GF-D8 (cell line): ENCODE results near the gene HOXB13.

Experiments used
- DNase-seq: peaks from one replicate; lab custom pipeline; 2025; lab: John Stamatoyannopoulos, UW

The HOXB13 gene

GRCh38 chr17:48748718-48749566 is 20.4 kb upstream of the HOXB13 start:
- no peak for DNase-seq

DNA sequence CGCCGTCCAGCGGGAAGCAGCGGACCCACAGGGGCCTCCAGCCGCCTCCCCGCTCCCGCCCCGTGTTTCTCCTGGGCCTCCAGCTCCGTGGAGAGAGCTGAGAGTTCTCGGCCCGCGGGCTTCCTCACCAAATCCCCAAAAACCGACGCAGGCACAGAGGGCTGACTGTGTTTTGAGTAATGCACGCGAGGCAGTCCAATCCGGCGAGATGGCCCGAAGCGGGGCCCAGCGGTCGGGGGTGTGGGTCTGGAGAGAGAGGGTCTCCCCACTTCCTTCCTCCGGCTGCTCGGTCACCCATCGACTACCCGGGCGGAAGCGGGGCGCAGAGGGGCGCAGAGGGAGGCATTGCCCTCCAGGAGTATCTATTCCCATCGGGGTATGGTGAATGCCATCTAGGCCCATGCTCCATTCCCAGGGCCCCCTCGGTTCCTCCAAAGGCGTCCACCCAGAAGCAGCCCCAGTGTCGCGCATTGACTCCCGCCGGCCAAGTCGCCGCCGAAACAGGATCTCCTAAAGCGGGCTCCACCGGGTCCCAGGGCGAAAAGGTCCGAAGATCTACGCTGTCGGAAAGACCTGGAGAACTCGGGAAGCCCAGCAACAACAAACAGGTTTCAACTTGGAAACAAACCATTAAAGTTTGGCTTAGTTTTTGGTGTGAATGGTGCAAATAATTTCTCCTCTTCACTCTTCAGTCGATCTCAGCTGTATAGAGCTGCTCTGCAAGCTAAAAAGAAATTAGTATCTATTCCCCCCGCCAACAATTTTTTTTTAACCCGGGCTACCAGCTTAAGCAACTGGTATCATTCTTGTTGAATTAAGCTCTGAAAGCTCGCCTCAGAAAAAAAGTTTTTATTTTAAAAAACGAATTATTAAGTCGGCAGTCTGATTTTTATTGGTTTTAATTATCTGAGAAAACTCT is 19.2 kb upstream of the HOXB13 start:
- no peak for DNase-seq

DNA sequence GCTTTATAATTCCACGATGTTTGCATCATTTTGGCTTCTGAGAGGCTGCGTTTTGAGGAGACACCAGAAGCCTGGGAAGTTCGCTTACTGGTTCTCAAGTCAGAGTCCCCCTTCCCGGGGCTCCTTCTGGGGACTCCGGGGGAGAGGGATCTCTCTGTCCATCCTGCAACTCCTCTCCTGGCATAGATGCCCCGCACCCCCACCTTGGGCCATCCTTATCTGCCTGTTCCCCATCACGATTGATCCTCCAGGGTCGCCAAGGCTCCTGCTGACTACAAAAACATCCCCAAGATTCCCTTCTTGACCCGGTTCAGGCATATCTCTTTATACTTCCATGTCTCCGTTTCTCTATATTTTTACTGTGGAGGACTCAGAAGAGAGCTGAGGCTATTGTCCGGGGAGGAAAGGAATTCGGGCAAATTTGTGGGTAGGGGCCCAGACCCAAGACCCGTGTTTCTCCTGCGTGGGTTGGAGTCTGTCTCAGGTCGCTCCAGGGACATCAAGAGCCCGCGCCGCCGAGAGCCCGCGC is 18.4 kb upstream of the HOXB13 start:
- no peak for DNase-seq

DNA sequence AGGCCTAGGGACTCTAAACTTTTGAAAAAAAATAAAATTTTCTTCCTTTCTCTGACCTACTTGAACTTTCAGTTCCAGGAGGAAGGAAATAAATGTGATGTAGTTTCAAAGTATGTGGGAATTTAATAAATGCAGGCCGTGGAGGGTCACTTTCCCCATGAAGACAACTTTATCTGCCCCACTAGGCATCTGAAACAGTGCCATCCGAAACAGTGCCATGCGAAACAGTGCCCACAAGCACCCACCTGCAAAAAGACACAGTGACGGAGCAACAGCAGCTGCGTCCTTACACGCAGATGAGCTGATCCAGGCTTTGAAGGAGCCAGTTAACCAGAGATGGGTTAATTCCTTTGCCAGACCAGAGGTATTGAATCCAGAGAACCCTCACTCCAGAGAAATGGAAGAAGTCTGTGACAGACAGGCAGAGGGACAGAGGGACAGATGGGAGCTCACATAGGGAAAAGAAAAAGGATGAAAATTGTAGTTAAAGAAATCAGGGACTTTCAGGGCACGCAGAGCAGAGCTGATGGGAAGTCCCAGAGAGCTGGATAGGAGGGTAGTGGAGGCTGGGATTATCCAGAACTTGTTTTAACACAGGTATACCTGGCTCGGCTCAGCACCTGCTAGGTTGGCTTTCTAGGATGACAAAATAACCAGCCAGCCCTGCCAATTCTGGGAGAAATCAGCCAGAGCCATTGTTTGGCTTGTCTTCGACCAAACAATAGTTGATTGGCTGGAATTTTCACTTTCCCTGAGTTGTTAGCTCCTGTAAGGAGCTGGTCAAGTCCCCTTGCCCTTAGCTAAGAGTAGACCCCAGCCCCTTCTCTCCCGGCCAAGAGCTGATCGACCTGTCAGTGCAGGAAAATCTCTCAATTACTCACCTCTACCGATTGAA is 17.1 kb upstream of the HOXB13 start:
- DNase-seq = no peak

- no peak for DNase-seq
These were observed 12.0 kb upstream of the HOXB13 start for GRCh38 chr17:48740537-48740936.

DNA sequence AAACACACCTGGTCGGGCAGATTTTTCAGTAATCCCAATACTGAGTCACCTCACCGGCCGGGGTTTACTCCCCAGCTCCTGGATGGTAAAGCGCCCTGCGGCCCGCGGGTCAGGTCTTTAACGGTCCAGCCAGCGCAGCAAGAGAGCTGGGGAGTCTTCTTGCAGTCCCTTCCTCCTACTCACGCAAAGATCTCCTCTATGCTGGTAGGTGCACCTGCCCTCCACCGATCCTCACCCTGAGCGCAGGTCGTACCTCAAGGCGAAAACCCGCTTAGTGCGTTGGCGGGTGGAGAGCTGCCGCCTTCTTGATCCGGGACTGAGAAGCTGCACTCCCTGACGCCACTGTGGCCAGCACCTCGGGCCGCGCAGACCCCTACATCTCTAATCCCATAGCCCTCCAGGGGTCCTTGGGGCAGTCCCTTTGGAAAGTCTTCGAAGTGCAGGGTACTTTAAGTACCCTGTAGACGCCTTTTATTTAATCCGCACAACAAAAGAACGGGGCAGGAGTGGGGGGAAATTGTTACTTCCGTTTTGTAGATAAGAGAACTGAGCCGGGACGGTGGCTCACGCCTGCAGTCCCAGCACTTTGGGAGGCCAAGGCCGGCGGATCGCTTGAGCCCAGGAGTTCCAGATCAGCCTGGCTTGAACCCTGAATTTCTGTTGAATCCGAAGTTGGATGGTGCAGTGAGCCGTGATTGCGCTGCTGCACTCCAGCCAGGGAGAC is 10.4 kb upstream of the HOXB13 start:
- DNase-seq = no peak

- DNase-seq = no peak
These were observed 9.9 kb upstream of the HOXB13 start for GRCh38 chr17:48738424-48738802.

DNA sequence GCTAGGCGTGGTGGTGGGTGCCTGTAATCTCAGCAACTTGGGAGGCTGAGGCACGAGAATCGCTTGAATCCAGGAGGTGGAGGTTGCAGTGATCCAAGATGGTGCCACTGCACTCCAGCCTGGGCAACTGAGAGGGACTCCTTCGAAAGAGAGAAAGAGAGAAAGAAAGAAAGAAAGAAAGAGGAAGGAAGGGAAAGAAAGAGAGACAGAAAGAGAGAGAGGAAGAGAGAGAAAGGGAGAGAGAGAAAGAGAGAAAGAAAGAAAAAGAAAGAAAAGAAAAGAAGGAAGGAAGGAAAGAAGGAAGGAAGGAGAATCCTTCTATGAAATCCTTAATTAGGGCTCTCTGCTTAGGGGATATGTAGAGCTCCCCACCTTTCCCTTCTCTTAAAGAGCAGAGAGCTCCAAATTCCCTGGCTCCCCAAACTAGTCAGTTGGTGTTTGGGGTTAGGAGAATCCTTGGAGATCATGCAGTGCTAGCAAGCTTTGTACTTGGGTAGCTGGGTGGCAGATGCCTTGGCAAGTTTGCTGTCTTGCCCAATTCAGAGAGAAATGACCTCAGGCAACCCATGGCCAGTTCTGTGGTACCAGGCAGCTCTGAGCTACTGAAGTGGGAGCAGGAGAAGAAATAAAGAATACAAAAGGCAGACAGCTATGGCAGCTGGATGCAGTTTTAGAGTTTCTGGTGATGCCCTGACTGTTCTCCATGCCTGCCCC is 8.9 kb upstream of the HOXB13 start:
- DNase-seq = no peak

DNA sequence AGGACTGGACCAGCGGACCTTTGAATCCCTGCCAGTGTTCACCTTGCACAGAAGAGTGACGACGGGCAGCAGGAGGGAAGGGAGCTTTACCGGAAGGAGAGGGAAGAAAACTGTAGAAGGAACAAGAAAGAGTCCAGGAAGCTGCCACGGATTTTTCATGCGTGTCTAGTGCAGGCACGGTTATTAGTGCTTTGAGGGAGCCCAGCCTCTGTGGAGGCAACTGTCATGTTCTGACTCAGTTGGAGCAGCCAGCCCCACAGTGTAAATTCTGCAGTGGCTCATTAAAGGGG is 6.5 kb upstream of the HOXB13 start:
- no peak for DNase-seq

DNA sequence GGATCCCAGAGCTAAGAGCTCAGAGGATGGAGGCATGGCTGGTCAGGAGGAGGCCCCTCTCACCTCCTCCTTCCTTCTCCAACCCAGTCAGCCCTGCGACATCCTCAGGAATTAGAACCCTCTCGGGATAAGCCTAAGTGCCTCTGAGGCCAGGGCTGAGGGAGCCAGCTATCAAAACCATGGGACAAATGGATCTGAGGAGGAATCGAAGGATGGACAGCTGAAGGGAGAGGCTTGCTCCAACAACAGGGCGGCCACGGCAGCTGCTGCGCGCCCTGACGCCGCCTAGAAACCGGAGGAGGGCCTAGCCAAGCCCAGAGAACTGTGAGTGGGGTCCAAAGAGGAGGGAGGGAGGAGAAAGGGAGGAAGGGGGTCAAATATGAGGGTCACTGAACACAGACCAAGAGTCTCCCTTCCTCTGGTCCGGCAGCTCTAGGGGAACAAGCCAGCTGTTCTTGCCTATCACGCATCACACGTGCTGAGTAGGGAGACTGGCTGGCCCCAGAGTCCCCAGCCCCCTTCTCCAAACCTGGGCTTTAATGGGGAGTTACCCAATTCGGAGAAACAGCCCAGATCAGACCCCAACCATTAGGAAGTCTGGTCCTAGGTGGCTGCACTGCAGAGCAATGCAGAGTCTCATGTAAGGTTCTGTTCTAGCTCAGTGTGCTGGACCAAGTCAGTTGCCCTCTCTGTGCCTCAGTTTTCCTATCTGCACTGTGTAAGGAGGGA is 5.9 kb upstream of the HOXB13 start:
- DNase-seq = no peak

DNA sequence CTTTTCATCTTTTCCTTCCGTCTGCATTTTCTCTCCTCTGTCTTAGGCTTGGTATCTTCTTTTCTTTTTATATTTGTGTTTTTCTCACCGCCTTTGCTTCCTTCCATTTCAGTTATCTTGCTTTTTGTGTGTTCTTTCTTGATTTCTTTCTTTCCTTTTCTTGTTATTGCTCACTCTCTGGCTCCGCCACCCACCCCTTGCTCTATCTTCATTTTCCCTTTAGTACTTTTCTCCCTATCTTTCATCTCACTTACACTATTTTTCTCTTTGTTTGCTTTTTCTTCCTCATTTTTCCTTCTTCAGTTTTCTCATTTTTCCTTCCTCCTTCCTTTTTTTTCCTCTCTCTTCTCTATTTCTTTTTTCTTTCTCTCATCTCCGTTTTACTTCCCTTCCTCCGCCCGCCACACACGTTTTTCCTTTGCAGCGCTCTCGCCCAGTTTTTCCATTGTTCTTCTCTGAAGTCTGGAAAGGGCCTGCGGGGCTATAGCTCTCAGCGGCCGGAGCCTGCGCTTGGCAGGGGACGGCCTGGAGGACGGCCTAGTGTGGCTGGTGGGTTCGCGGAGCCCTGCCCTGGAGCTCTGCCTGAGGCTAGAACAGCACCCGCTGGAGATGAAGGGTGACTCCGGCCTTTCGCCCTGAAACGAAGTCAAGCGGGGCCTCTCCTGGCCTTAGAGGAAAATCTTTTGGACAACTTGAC is 5.2 kb upstream of the HOXB13 start:
- no peak for DNase-seq

DNA sequence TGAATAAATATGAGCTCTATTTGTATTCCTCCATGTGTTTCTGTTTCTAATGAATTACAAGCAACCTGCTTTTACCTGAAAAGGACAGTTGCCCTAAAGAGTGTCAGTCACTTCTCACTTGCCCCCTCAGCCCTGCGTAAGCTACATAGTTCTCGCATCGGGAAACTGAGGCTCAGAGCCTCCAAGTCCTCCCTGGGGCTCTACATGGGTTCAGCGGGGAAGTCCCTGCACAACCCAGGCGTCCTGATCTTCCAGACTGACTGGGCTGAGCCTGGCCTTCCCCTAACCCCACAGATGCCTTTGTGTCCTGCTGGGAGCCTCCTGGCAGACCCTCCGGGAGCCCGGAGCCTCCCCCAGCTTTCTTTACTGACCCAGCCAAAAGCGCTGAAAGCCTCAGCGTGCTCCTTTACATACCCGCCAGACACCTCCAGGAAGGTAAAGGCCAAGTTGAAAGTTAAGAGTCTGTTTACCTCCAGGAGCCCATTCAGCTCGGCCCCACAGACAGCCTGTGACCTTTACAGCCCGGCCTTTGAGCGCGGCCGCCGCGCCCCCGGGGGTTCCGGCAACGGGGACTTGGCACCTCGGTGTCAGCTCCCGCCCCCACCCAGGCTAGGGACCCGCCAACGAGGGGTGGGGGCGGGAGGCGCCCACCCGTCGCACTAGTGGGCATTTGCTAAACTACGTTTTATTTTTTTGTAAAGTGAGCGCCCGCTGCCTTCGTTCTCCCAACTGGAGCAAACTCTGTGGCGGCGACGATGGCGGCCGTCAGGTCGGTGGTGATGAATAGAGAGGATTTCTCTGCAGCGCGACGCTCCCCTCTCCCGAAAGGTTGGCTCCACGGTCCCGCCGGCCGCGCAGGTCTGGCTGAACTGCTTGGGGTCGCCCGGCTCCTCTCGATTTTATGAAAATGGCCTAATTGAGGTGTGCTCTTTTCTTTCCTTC is 4.4 kb upstream of the HOXB13 start:
- DNase-seq = no peak

- DNase-seq = no peak
These were observed 2.8 kb upstream of the HOXB13 start for GRCh38 chr17:48731355-48731754.

- DNase-seq = no peak
These were observed 1.6 kb upstream of the HOXB13 start for GRCh38 chr17:48730240-48730550.

DNA sequence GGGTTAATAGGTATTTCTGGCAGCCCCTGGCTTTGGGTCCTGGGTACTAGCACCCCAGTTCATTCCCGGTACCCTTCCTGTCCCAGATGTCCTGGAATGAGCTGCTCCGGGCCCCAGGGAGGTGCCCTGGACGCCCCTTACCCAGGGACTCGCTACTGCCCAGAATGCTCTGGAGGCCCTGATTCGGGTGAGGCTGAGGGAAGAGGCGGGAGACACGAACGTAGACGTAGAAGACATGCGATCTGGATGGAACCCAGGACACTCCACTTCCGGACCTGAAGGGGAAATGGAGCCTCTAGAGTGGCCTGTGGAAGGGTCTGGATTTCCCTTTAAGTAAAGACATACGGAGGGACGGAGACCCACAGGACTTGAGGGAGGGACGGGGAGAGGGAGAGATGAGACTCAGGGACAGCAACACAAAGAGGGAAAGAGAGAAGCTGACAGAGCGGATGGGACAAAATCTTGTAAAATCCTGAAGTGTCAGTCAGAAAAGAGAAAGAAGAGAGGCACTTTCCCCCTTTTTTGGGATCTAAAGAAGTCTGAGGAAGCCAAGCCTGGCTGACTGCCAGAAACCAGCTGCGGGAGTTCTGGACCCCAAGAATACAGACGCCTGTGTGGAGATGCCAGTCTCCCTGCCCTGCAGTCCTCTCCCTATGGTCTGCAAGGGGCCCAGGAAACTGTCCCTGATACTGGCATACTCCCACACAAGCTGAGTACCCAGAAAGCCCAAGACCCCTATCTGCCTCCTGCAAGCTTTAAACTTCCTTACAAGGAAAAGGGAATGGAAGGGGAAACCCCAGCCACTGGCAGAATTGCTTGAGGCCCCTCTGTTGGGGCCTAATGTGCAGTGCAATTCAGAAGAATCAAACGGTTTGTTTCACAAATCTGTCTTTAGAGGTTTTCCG is 1.0 kb upstream of the HOXB13 start:
- no peak for DNase-seq

DNA sequence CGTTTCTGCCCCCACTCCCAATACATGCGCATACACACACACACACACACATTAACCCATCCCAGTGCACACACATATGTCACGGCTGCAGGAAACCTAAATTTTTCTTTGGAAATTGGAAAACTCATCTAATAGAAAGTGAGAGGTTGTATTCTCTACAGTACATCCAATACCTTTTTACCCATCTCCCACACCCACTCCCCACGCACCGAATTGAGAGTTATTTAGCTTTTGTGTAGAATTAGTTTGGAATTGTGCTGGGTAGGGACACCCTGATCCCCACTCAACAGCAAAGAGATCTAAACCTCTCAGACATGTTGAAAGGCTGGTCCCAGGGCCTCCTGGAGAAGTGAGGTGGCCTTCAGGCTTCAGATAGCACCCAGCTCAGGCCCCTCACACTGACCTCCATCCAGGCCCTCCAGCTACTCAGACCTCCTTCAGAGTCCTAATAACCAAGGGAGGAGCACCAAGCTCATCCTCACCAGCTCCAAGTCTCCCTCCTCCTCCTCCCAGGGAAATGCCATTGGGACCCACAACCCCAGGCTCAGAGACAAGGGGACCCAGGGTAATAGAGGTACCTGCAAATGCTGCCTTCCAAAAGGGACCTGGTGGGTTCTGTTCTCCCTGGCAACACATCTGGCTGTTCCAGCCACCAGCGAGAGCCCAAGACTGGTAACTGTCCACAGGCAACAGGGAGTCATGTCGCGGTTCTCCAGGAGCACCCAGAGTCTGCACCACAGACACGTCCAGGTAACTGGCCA is 955 bp downstream of the HOXB13 start:
- no peak for DNase-seq

GRCh38 chr17:48726916-48727286 is 1.6 kb downstream of the HOXB13 start:
- DNase-seq = no peak
